IMR-90 (cell line): Measurements from ENCODE around the gene ANKRD31. TPM values are rescaled to one million over a fixed set of nuclear protein-coding genes. Genes with fewer than 3 reads are reported as not detected.

Experiments used
- ATAC-seq: fragments of 200-7000 bp; cut with Tn5 transposase; 2 replicates; pipeline ENCODE4 v1.9.1; 2020; ENCODE audit warnings: low read depth, mild to moderate bottlenecking, moderate library complexity
- Bru-seq: library from RNA; stranded (reverse); fragments of 400-500 nt; gene quantifications from one replicate; lab custom pipeline; 2021; lab: Mats Ljungman, UMichigan
- BruChase-seq, 2 experiments: library from RNA; stranded (reverse); fragments of 400-500 nt; gene quantifications; one replicate each; lab custom pipeline; 2021; lab: Mats Ljungman, UMichigan
- BruUV-seq: library from RNA; stranded (reverse); fragments of 400-500 nt; replicated peaks from 2 replicates; lab custom pipeline; 2021; lab: Mats Ljungman, UMichigan
- CTCF ChIA-PET: fragments of 300-600 bp; formaldehyde crosslinking; extraction: SDS; loops from one replicate; lab custom pipeline; 2021; ENCODE audit warnings: antibody characterized with exemption; lab: Yijun Ruan, JAX
- POLR2A ChIA-PET: fragments of 300-600 bp; sonication (Branson Sonifier 250); formaldehyde crosslinking; loops from one replicate; lab custom pipeline; 2022; ENCODE audit warnings: antibody characterized with exemption; ENCODE audit not compliant: unreplicated experiment; lab: Charles Lee
- DNase-seq: peaks from one replicate; pipeline ENCODE4 v3.0.0; 2013
- H2AFZ ChIP-seq: replicated peaks from 2 replicates; pipeline ENCODE3; 2013; ENCODE audit warnings: low read length, mild to moderate bottlenecking; ENCODE audit not compliant: poor library complexity
- H2AK5ac ChIP-seq: 2 replicates; pipeline ENCODE4 v1.6.1; 2013; ENCODE audit warnings: low read depth, low read length, inconsistent platforms
- H2AK9ac ChIP-seq: replicated peaks from 2 replicates; pipeline ENCODE3; 2013; ENCODE audit warnings: mild to moderate bottlenecking, low read depth, low read length, moderate library complexity; ENCODE audit not compliant: poor library complexity
- H2BK120ac ChIP-seq: 2 replicates; pipeline ENCODE4 v1.6.1; 2013; ENCODE audit warnings: low read depth, low read length, inconsistent platforms
- H2BK15ac ChIP-seq: 3 replicates; pipeline ENCODE4 v1.6.1; 2013; ENCODE audit warnings: low read depth, low read length, inconsistent platforms
- H2BK20ac ChIP-seq: 2 replicates; pipeline ENCODE4 v1.6.1; 2013; ENCODE audit warnings: low read depth, mild to moderate bottlenecking, inconsistent platforms, low read length, moderate library complexity
- H2BK5ac ChIP-seq: 2 replicates; pipeline ENCODE4 v1.6.1; 2013; ENCODE audit warnings: mild to moderate bottlenecking, low read depth, low read length, inconsistent platforms; ENCODE audit not compliant: poor library complexity, severe bottlenecking
- H3K14ac ChIP-seq: replicated peaks from 2 replicates; pipeline ENCODE4 v1.6.1; 2013; ENCODE audit warnings: low read depth, low read length, inconsistent platforms
- H3K18ac ChIP-seq: 2 replicates; pipeline ENCODE4 v1.6.1; 2013; ENCODE audit warnings: low read depth, low read length, control low read depth
- H3K23ac ChIP-seq: 2 replicates; pipeline ENCODE4 v1.6.1; 2013; ENCODE audit warnings: low read depth, low read length, inconsistent platforms
- H3K27ac ChIP-seq: 2 replicates; pipeline ENCODE4 v1.5.1; 2013; ENCODE audit warnings: mild to moderate bottlenecking, control low read depth, low read length; ENCODE audit not compliant: insufficient read depth
- H3K27me3 ChIP-seq: 2 replicates; pipeline ENCODE4 v1.6.1; 2013; ENCODE audit warnings: low read length; ENCODE audit not compliant: control insufficient read depth, insufficient read depth
- H3K36me3 ChIP-seq: 2 replicates; pipeline ENCODE4 v1.6.1; 2013; ENCODE audit warnings: low read length, mixed read lengths; ENCODE audit not compliant: control insufficient read depth, insufficient read depth
- H3K4ac ChIP-seq: 2 replicates; pipeline ENCODE4 v1.6.1; 2013; ENCODE audit warnings: low read depth, low read length, inconsistent platforms
- H3K4me1 ChIP-seq: 2 replicates; pipeline ENCODE4 v1.6.1; 2013; ENCODE audit warnings: low read length, mixed read lengths; ENCODE audit not compliant: control insufficient read depth, insufficient read depth
- H3K4me2 ChIP-seq: 2 replicates; pipeline ENCODE4 v1.6.1; 2013; ENCODE audit warnings: low read depth, mild to moderate bottlenecking, control low read depth, low read length, moderate library complexity
- H3K4me3 ChIP-seq: 2 replicates; pipeline ENCODE4 v1.5.1; 2013; ENCODE audit warnings: low read depth, mild to moderate bottlenecking, control low read depth, low read length, moderate library complexity; ENCODE audit not compliant: insufficient read depth
- H3K56ac ChIP-seq: 2 replicates; pipeline ENCODE4 v1.6.1; 2013; ENCODE audit warnings: low read length, inconsistent platforms; ENCODE audit not compliant: insufficient read depth; ENCODE audit errors: extremely low read depth
- H3K79me1 ChIP-seq, 2 experiments: 2 replicates each; pipeline ENCODE4 v1.6.1; 2013; ENCODE audit warnings: low read length in 2 of 2, inconsistent platforms in 1 of 2, low read depth in 1 of 2
- H3K9ac ChIP-seq: 2 replicates; pipeline ENCODE4 v1.6.1; 2013; ENCODE audit warnings: low read depth, low read length, control low read depth
- H3K9me1 ChIP-seq: 2 replicates; pipeline ENCODE4 v1.6.1; 2013; ENCODE audit warnings: low read length, inconsistent platforms; ENCODE audit not compliant: insufficient read depth
- H3K9me3 ChIP-seq: 2 replicates; pipeline ENCODE4 v1.6.1; 2013; ENCODE audit warnings: low read length; ENCODE audit not compliant: control insufficient read depth, insufficient read depth
- H4K20me1 ChIP-seq: 2 replicates; pipeline ENCODE4 v1.6.1; 2013; ENCODE audit warnings: low read length, inconsistent platforms; ENCODE audit not compliant: insufficient read depth
- H4K5ac ChIP-seq: 2 replicates; pipeline ENCODE4 v1.6.1; 2013; ENCODE audit warnings: mild to moderate bottlenecking, low read depth, low read length, control low read depth
- H4K8ac ChIP-seq, 2 experiments: 2 replicates each; pipeline ENCODE4 v1.6.1; 2013; ENCODE audit warnings: low read depth in 2 of 2, low read length in 2 of 2, control low read depth in 1 of 2, inconsistent platforms in 1 of 2
- H4K91ac ChIP-seq: 2 replicates; pipeline ENCODE4 v1.6.1; 2013; ENCODE audit warnings: low read depth, low read length, inconsistent platforms; ENCODE audit not compliant: insufficient read depth
- MAZ ChIP-seq: IDR thresholded peaks from 2 replicates; pipeline ENCODE4 v1.6.1; 2012; ENCODE audit warnings: low read depth, mild to moderate bottlenecking, low read length, improper control_type of control experiment, moderate library complexity, borderline replicate concordance
- NFE2L2 ChIP-seq: fragments of 150-350 bp; IDR thresholded peaks from 2 replicates; pipeline ENCODE4 v1.6.1; 2016; ENCODE audit warnings: low read depth, mild to moderate bottlenecking, low read length
- WGBS, 2 experiments: methylation state at CpG; one replicate each; pipeline versions ENCODE4 v1.1.5 to v1.1.7; 2013; ENCODE audit warnings: missing lambda C conversion rate in 2 of 2; ENCODE audit not compliant: insufficient read length in 1 of 2; ENCODE audit errors: extremely low coverage in 2 of 2; 5-methylcytosine and 5-hydroxymethylcytosine counted together
- dilution Hi-C: fragments of 300-500 bp; cut with HindIII; formaldehyde crosslinking; loops from one replicate; pipeline ENCODE4 v1.14.3; 2018; ENCODE audit warnings: low sequenced_read_pairs; ENCODE audit not compliant: unreplicated experiment
- in situ Hi-C: fragments of 300-500 bp; cut with MboI; formaldehyde crosslinking; loops from 3 replicates; pipeline ENCODE4 v1.14.3; 2019; ENCODE audit warnings: low sequenced_read_pairs, inconsistent platforms, mixed read lengths
- intact Hi-C: fragments of 100-400 bp; cut with micrococcal nuclease; formaldehyde crosslinking; loops from 2 replicates; pipeline ENCODE4 v1.10.0; 2022
- long read RNA-seq: library from polyadenylated mRNA; unstranded; transcript quantifications from one replicate; pipeline ENCODE4 v2.0.0, GENCODE V29; 2021; ENCODE audit not compliant: unreplicated experiment
- polyA plus RNA-seq, 3 experiments: library from polyadenylated mRNA; depleted of rRNA; stranded (reverse); fragments of >200 nt; gene quantifications; 2 replicates each; pipeline ENCODE4 v1.2.3, GENCODE V29; 2012; ENCODE audit warnings: low replicate concordance in 1 of 3
- total RNA-seq: library from RNA; depleted of rRNA; stranded (reverse); fragments of >200 nt; gene quantifications from 2 replicates; pipeline ENCODE4 v1.2.3, GENCODE V29; 2012; rRNA removed
- TF ChIP-seq, protein P1 (sequence below): fragments of 150-350 bp; IDR thresholded peaks from 2 replicates; pipeline ENCODE4 v1.6.1; 2017; ENCODE audit warnings: mild to moderate bottlenecking, antibody characterized with exemption, low read length, low read depth
- TF ChIP-seq, protein P2 (sequence below): fragments of 150-350 bp; IDR thresholded peaks from 2 replicates; pipeline ENCODE4 v1.6.1; 2016; ENCODE audit warnings: low read depth, mild to moderate bottlenecking, low read length, moderate library complexity, borderline replicate concordance

Gene ANKRD31, protein sequence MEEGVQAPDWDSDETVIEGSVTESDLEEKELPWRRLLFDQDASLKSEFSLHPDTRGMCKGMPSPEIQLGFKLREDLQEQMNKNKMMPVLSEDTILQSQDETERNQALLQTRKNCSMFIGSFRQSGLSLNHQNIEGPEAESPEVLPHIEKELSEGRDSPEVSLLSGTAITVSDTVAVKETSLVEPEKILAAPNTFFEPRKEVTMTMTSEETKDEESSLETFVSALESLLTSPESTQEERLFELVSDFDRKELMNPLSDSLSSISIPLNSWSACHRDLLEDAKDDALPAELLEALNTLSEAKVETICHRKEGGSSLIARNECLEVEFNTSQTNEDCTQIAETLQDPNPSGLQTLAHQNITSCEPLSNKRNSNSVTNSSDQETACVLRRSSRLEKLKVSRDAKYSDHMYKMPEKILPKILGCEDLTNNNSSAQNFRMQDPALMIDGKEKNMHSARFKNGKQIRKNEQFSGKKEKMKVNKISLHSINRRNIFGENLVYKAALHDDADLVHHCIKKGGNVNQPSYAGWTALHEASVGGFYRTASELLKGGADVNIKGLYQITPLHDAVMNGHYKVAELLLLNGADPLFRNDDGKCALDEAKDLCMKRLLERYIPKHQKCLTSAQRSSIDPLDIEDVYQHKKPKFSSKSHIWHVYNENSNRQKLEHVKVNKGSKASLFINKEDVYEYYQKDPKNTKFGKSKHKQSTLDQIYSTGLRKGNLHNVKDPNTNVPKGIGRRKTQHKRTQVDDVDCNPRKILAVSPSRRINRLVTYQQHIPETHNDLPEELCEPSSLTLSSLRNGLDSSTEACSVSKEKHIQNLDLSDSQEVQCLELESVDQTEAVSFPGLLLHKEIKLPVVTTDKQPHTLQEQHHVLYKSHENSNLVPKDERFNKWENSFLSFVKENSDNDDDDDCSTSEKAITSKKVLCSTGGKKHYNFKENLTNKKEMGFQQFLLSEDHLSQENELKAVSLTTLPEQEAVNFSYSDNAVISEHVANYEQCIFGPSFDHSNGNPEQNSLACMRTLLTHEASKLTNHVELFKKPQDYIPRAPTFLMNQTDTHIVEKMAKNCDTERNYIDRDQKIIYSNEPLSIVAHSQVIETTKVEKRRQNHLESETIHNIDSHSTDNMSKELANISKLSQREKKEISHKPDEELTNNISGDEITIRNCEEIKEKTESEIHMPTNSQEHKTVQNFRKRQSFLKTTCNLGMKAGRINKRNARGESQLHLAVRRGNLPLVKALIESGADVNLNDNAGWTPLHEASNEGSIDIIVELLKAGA (N-terminal part only)
- under 0.01 TPM in 2 replicates for total RNA-seq
- 0.02 TPM in 1 of 2 replicates, not detected in the other for polyA plus RNA-seq (2012; rRNA removed)
- polyA plus RNA-seq (2012; cell fraction: cytosol; rRNA removed): not detected in 2 replicates
- polyA plus RNA-seq (2012; cell fraction: nucleus; rRNA removed; ENCODE audit: low replicate concordance): 0.02 TPM in 1 of 2 replicates, not detected in the other
- Bru-seq, nascent RNA: percentile 16 among the genes with signal in this experiment
- percentile 11 among the genes with signal in this experiment for BruChase-seq, experiment 1, labeled RNA remaining after a 6-hour chase
- BruChase-seq, experiment 2, labeled RNA remaining after a 2-hour chase: percentile 13 among the genes with signal in this experiment
- long read RNA-seq: 0 reads

DNA sequence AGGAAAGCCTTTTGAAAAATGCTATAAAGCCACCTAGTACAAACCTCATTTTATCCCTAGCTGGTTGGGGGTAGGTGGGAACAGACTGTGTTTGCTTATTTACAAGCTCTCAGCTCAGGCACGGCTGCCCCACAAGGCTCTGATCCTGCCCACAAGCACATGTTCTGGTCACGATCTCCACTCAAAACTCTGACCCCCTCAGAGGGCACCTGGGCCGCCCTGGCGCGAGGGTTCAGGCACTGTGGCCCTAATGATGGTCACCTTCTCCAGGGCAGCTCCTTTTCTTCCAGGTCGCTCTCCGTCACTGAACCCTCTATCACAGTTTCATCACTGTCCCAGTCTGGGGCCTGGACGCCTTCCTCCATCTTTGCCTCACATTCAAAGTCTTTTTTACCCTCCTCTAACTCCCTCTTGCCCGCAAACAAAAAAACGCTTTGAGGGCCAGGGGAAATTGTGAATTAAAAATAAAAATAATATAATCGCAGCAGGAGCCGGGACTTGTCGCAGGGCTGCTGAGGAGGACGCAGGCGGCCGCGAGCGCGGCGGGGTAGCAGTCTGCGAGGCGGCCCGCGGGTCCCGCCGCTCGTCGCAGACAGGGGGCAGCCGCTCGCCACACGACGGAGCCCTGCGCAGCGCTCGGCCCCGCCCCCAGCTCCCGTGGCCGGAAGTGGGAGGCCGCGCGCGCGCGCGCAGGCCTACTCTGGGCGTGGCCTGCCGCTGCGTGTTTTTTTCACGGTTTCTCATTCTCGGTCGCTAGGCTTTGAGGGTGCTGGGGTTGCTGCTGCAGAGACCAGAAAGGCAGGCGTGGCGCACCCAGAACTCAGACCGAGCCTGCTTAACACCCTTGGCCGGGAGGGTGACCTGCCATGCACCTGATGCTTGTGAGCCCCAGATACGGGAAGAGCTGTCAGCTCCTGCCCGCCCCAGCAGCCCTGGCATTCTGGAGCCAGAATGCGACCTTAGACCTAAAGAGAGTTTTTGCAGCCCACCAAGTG, at the start of gene ANKRD31:
Gene ANKRD31, minus strand, starts transcription at position 557 of the 995 bp plus-strand sequence. Its CDS starts 192 bp downstream, at position 365.
- H3K27me3 ChIP-seq: no peaks in the 10 kb centered on the region
- 3% methylated on average over 7 of the region's 58 CpGs; no CpG with 5 or more reads in 1 of the 2 experiments for WGBS, 2 experiments
- H3K56ac ChIP-seq: peak within 1 kb of the TSS; percentile 55; the same call in 1 of the 2 replicates
- no peaks in the 10 kb centered on the region for H3K36me3 ChIP-seq
- no peaks in the 10 kb centered on the region for H3K9me1 ChIP-seq
- H2BK20ac ChIP-seq: no peak within 1 kb of the TSS
- DNase-seq (peak; percentile 66), ATAC-seq (peak; percentile 100)
- peak within 1 kb of the TSS; percentile 22 for H2BK5ac ChIP-seq
- intact Hi-C loops (loop anchor here (1.0 to 10.0 kb wide), 7 partner anchors 100 to 1021 kb away; no protein-coding TSS in a partner anchor), in situ Hi-C loops (no loop called here), dilution Hi-C loops (no loop called here)
- no peak within 1 kb of the TSS for H2BK15ac ChIP-seq
- peak within 1 kb of the TSS; percentile 88 for H4K5ac ChIP-seq
- H3K27ac ChIP-seq: peak within 1 kb of the TSS; percentile 52
- H3K4me1 ChIP-seq: peaks cover 3% of the 10 kb centered on the region
- ChIA-PET POLR2A (interaction anchor here (0.6 kb wide), 1 partner anchor 288 kb away, joined by 4 read pairs; no protein-coding TSS in a partner anchor), CTCF (interaction anchor here (0.7 to 2.1 kb wide), 7 partner anchors 17 to 386 kb away, joined by 3 to 11 read pairs (median 3); partner anchors contain the start of gene HMGCR)
- peak within 1 kb of the TSS; percentile 74 for H3K23ac ChIP-seq
- H3K79me1 ChIP-seq: no peaks in the 10 kb centered on the region
- peak within 1 kb of the TSS; percentile 88 for H3K4ac ChIP-seq
- peak within 1 kb of the TSS; percentile 97 for H3K4me2 ChIP-seq
- H3K9ac ChIP-seq: peak within 1 kb of the TSS; percentile 82
- peak within 1 kb of the TSS; percentile 53 for H2AK9ac ChIP-seq
- BruUV-seq: no TSS peak
- peak within 1 kb of the TSS; percentile 77 for H4K91ac ChIP-seq
- H3K9me3 ChIP-seq: no peaks in the 10 kb centered on the region
- peak within 1 kb of the TSS; percentile 80 for H3K14ac ChIP-seq
- no peaks in the 10 kb centered on the region for H4K20me1 ChIP-seq
- peak within 1 kb of the TSS; percentile 97 for H2AFZ ChIP-seq
- peak within 1 kb of the TSS; percentile 31; the same call in 1 of the 2 replicates for H3K18ac ChIP-seq
- peak within 1 kb of the TSS; percentile 71 for H2BK120ac ChIP-seq
- H4K8ac ChIP-seq: peak within 1 kb of the TSS; percentile 89 to 97
- no peak within 1 kb of the TSS for H2AK5ac ChIP-seq
- peak within 1 kb of the TSS; percentile 87 for H3K4me3 ChIP-seq
- TF ChIP-seq, protein P1, sequence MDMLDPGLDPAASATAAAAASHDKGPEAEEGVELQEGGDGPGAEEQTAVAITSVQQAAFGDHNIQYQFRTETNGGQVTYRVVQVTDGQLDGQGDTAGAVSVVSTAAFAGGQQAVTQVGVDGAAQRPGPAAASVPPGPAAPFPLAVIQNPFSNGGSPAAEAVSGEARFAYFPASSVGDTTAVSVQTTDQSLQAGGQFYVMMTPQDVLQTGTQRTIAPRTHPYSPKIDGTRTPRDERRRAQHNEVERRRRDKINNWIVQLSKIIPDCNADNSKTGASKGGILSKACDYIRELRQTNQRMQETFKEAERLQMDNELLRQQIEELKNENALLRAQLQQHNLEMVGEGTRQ: peak; percentile 70; the same call in 1 of the 2 replicates
- TF ChIP-seq MAZ (peak; percentile 82; the same call in 1 of the 2 replicates), NFE2L2 (no peak)
- TF ChIP-seq, protein P2, sequence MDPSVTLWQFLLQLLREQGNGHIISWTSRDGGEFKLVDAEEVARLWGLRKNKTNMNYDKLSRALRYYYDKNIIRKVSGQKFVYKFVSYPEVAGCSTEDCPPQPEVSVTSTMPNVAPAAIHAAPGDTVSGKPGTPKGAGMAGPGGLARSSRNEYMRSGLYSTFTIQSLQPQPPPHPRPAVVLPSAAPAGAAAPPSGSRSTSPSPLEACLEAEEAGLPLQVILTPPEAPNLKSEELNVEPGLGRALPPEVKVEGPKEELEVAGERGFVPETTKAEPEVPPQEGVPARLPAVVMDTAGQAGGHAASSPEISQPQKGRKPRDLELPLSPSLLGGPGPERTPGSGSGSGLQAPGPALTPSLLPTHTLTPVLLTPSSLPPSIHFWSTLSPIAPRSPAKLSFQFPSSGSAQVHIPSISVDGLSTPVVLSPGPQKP: 0 out of 2 replicates have a peak, but pooled peaks have one; percentile 67
